Fibroblast of lung (primary cell): ENCODE measurements around the gene ELF3.

Experiments
- EZH2 ChIP-seq: IDR thresholded peaks from 2 replicates; pipeline ENCODE4 v1.5.1; 2012; ENCODE audit warnings: low read length, control low read depth, mild to moderate bottlenecking; ENCODE audit errors: missing control alignments
- TF ChIP-seq, protein P1 (sequence below), 2 donors: IDR thresholded peaks in 1 of 2; conservative IDR thresholded peaks in 1 of 2; 1 replicate in 1 of 2; 2 replicates in 1 of 2; pipeline ENCODE4 v1.5.1; 2011 to 2012; ENCODE audit warnings: low read length in 2 of 2, control low read depth in 1 of 2, inconsistent platforms in 1 of 2, low read depth in 1 of 2, mild to moderate bottlenecking in 1 of 2

DNA sequence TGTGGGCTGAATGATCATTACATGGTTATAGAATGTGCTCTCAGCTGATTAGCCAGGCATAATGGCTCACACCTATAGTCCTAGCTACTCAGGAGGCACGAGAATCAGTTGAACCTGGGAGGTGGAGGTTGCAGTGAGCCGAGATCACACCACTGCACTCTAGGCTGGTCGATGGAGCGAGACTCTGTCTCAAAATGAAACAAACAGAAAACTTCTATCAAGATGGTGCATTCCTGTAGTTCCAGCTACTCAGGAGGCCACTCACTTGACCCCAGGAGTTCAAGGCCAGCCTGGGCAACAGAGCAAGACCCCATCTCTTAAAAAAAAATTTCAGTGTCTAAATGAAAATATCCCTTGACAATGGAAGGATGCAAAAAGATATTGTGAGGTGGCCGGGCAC lies 44.2 kb upstream of the ELF3 start:
- TF ChIP-seq, protein P1, sequence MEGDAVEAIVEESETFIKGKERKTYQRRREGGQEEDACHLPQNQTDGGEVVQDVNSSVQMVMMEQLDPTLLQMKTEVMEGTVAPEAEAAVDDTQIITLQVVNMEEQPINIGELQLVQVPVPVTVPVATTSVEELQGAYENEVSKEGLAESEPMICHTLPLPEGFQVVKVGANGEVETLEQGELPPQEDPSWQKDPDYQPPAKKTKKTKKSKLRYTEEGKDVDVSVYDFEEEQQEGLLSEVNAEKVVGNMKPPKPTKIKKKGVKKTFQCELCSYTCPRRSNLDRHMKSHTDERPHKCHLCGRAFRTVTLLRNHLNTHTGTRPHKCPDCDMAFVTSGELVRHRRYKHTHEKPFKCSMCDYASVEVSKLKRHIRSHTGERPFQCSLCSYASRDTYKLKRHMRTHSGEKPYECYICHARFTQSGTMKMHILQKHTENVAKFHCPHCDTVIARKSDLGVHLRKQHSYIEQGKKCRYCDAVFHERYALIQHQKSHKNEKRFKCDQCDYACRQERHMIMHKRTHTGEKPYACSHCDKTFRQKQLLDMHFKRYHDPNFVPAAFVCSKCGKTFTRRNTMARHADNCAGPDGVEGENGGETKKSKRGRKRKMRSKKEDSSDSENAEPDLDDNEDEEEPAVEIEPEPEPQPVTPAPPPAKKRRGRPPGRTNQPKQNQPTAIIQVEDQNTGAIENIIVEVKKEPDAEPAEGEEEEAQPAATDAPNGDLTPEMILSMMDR (conservative IDR thresholded peaks at IDR 0.05 in 1 of 2, IDR thresholded peaks at IDR 0.05 in 1 of 2; ENCODE audit: low read depth in 1 of 2, low read length in 2 of 2) = no peak
- TF ChIP-seq EZH2 = no peak
